ENCODE results near the gene JARID2. TPM values are rescaled to one million over a fixed set of nuclear protein-coding genes. Genes with fewer than 3 reads are reported as not detected.

The JARID2 gene
- polyA plus RNA-seq, 1 experiment: 9.7 TPM

GRCh38 chr6:15444881-15445280 lies 199.0 kb downstream of the JARID2 start:
- Histone ChIP-seq H3K9me3 (ENCODE audit: control insufficient read depth, insufficient read depth, low read length) (no peaks in the 10 kb centered on the region), H3K4me3 (ENCODE audit: low read depth, low read length) (no peak overlapping the region), H3K27me3 (ENCODE audit: control insufficient read depth, insufficient read depth, low read length) (no peaks in the 10 kb centered on the region), H3K27ac (ENCODE audit: low read depth, low read length) (no peak overlapping the region)
- ChIA-PET CTCF (interaction anchor here (0.6 to 1.0 kb wide), 5 partner anchors 45 to 1316 kb away, joined by 3 read pairs; no protein-coding TSS in a partner anchor), POLR2A (interaction anchor here (0.7 kb wide), 1 partner anchor 33 kb away, joined by 5 read pairs; no protein-coding TSS in a partner anchor)
- DNase-seq (ENCODE audit: low read depth, low spot score): no peak
- TF ChIP-seq CTCF (IDR thresholded peaks at IDR 0.05; ENCODE audit: low read depth, low read length): no peak

GRCh38 chr6:15447546-15448267 lies 201.8 kb downstream of the JARID2 start:
- Histone ChIP-seq H3K27me3 (ENCODE audit: control insufficient read depth, insufficient read depth, low read length) (no peaks in the 10 kb centered on the region), H3K4me3 (ENCODE audit: low read depth, low read length) (no peak overlapping the region), H3K27ac (ENCODE audit: low read depth, low read length) (no peak overlapping the region), H3K9me3 (ENCODE audit: control insufficient read depth, insufficient read depth, low read length) (no peaks in the 10 kb centered on the region)
- DNase-seq (ENCODE audit: low read depth, low spot score): no peak
- POLR2A ChIA-PET: no interaction called here
- CTCF ChIA-PET: no interaction called here
- TF ChIP-seq CTCF (IDR thresholded peaks at IDR 0.05; ENCODE audit: low read depth, low read length): no peak

- no peak for DNase-seq (ENCODE audit: low read depth, low spot score)
- Histone ChIP-seq H3K9me3 (ENCODE audit: control insufficient read depth, insufficient read depth, low read length) (no peaks in the 10 kb centered on the region), H3K27me3 (ENCODE audit: control insufficient read depth, insufficient read depth, low read length) (no peaks in the 10 kb centered on the region), H3K27ac (ENCODE audit: low read depth, low read length) (no peak overlapping the region), H3K4me3 (ENCODE audit: low read depth, low read length) (no peak overlapping the region)
- CTCF ChIA-PET: no interaction called here
- TF ChIP-seq CTCF (IDR thresholded peaks at IDR 0.05; ENCODE audit: low read depth, low read length): no peak
- POLR2A ChIA-PET: no interaction called here
Measured at GRCh38 chr6:15449011-15449410, 203.1 kb downstream of the JARID2 start.

GRCh38 chr6:15451738-15452137 lies 205.9 kb downstream of the JARID2 start:
- ChIA-PET POLR2A (no interaction called here), CTCF (no interaction called here)
- no peak for TF ChIP-seq CTCF (IDR thresholded peaks at IDR 0.05; ENCODE audit: low read depth, low read length)
- H3K9me3 ChIP-seq (ENCODE audit: control insufficient read depth, insufficient read depth, low read length): no peaks in the 10 kb centered on the region
- no peak overlapping the region for H3K27ac ChIP-seq (ENCODE audit: low read depth, low read length)
- H3K27me3 ChIP-seq (ENCODE audit: control insufficient read depth, insufficient read depth, low read length): no peaks in the 10 kb centered on the region
- H3K4me3 ChIP-seq (ENCODE audit: low read depth, low read length): no peak overlapping the region
- DNase-seq (ENCODE audit: low read depth, low spot score): no peak

GRCh38 chr6:15452182-15452941 lies 206.5 kb downstream of the JARID2 start:
- POLR2A ChIA-PET: no interaction called here

More at GRCh38 chr6:15452182-15452941, 206.5 kb downstream of the JARID2 start:
- no peak overlapping the region for H3K4me3 ChIP-seq (ENCODE audit: low read depth, low read length)
- DNase-seq (ENCODE audit: low read depth, low spot score): no peak
- CTCF ChIA-PET: no interaction called here
- H3K9me3 ChIP-seq (ENCODE audit: control insufficient read depth, insufficient read depth, low read length): no peaks in the 10 kb centered on the region
- no peak overlapping the region for H3K27ac ChIP-seq (ENCODE audit: low read depth, low read length)
- no peaks in the 10 kb centered on the region for H3K27me3 ChIP-seq (ENCODE audit: control insufficient read depth, insufficient read depth, low read length)
- no peak for TF ChIP-seq CTCF (IDR thresholded peaks at IDR 0.05; ENCODE audit: low read depth, low read length)
